ENCODE results near the gene RCAN2.

The RCAN2 gene

GRCh38 chr6:46215777-46216176 is 275.5 kb downstream of the RCAN2 start:
- no peak for DNase-seq (ENCODE audit: low read depth in 2 of 2)

DNA sequence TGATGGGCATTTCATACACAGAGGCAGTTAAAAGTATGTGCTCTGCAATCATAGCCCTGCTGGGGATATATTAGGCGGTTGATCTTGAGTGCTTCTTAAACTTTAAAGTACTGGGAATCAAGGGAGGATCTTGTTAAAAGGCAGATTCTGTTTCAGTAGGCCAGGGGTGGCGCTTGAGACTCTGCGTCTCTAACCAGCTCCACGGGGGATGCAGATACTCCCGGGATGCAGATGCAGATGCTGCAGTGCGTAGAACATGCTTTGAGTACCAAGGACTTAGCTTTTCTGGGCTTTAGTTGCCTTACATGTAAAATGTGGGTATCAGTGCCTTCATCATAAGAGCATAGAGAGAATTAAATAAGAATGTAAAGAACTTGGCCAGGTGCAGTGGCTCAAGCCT is 276.0 kb downstream of the RCAN2 start:
- no peak for DNase-seq (ENCODE audit: low read depth in 2 of 2)

DNA sequence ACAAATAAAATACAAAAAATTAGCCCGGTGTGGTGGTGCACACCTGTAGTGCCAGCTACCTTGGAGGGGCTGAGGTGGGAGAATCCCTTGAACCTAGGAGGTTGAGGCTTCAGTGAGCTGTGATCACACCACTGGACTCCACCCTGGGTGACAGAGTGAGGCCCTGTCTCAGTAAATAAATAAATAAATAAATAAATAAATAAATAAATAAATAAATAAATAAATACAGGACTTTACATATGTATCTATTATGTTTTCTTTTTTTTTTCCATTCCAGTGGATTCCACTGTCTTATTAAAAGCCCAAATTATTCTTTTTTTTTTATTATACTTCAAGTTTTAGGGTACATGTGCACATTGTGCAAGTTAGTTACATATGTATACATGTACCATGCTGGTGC is 279.3 kb downstream of the RCAN2 start:
- no peak for DNase-seq (ENCODE audit: low read depth in 2 of 2)

GRCh38 chr6:46210294-46210693 is 281.0 kb downstream of the RCAN2 start:
- no peak for DNase-seq (ENCODE audit: low read depth in 2 of 2)

DNA sequence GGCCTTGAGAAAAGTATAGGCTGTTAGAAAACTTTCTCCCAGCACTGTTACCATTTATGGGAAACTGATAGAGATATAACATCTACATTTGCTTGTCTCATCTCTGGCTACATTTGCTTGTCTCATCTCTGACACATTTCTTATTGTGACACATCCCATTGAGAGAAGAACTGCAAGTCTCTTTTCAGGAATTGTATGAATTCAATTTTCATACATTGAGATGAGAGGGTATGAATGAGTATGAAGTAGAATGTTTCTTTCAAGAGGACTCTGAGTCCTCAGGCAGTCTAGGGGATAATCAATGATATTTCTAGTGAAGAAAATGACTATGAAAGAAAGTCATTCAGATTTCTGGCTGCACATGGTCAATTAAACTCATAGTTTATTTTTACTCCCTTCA is 282.9 kb downstream of the RCAN2 start:
- no peak for DNase-seq (ENCODE audit: low read depth in 2 of 2)

DNA sequence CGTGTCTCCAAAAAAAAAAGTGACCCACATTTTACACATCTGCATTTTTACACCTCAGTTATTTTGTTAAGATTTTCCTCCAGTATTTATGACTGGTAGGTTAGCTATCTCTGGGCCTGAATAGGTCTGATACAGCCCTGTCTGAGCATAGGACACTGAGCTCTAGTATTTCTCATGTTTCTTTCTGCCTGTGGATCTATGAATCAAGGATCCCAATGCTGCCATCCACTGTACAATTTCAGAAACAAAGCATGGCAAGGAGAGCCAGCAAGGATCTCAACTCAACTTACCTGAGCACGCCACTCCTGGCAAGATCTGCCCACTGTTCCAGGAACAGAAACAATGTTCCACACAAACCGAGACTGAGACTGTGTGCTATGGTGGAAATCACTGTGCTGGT is 284.1 kb downstream of the RCAN2 start:
- no peak for DNase-seq (ENCODE audit: low read depth in 2 of 2)

GRCh38 chr6:46204880-46205650 is 286.2 kb downstream of the RCAN2 start:
- no peak for DNase-seq (ENCODE audit: low read depth in 2 of 2)

GRCh38 chr6:46203391-46204177 is 287.7 kb downstream of the RCAN2 start:
- DNase-seq (ENCODE audit: low read depth in 2 of 2): no peak

DNA sequence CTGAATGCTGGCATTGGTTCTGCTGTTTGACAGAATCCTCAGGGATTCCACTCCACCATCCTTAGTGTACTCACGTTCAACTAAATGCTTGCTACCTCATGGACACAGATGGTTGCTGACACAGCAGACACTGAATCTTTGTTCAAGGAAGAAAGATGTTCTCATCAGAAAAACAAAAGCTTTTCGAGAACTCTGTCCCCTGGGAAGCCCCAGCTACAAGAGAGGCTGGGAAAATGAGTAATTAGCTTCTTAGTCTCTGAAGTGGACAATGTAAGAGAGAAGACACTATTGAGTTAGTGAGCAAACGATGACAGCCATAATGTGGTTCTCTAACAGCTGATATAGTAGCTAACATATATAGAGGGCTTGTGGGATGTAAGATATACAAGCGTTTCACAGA is 289.5 kb downstream of the RCAN2 start:
- DNase-seq (ENCODE audit: low read depth in 2 of 2): no peak

GRCh38 chr6:46199387-46199786 is 291.9 kb downstream of the RCAN2 start:
- no peak for DNase-seq (ENCODE audit: low read depth in 2 of 2)

DNA sequence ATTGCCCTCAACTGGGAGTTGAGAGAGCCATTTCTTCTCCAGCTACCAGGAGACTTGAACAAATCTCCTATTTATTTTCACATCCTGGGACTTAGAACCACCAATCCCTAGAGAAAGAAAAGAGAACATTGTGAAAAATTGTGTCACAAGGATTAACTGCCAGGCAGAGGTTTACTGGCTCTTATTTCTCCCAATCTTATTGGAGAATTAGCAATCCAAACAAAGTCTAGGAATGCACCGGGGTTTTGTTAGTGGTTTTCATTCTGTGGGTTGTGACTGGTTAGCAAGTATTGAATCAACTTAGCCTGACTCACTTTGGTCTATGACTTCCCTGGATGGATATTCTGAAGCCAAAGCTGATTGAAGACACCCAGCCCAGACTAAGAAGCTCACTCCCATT is 299.3 kb downstream of the RCAN2 start:
- no peak for DNase-seq (ENCODE audit: low read depth in 2 of 2)

GRCh38 chr6:46190889-46191288 is 300.4 kb downstream of the RCAN2 start:
- DNase-seq (ENCODE audit: low read depth in 2 of 2): no peak

- DNase-seq (ENCODE audit: low read depth in 2 of 2): no peak
These were observed 301.5 kb downstream of the RCAN2 start for GRCh38 chr6:46189726-46190125.

GRCh38 chr6:46186583-46186982 is 304.7 kb downstream of the RCAN2 start:
- DNase-seq (ENCODE audit: low read depth in 2 of 2): no peak

GRCh38 chr6:46184114-46184513 is 307.1 kb downstream of the RCAN2 start:
- no peak for DNase-seq (ENCODE audit: low read depth in 2 of 2)

DNA sequence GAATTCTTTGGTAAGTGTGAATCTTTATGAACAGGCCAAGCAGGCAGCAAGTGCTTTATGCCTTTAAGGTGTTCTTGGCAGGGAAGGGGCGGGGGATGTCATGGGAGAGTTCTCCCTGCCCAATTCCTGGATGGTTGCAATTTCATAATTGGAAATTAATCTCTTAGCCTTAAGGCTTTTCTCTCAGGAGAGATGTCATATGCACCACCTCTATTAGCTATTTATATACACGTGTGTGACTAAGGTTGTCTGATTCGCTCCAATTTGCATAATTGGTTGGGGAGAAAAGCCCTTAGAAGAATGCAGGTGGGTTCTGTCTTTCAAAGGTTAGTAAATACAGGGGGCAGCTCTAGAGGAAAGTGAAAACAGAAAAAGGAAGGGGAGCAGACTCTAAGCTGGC is 315.3 kb downstream of the RCAN2 start:
- no peak for DNase-seq (ENCODE audit: low read depth in 2 of 2)

DNA sequence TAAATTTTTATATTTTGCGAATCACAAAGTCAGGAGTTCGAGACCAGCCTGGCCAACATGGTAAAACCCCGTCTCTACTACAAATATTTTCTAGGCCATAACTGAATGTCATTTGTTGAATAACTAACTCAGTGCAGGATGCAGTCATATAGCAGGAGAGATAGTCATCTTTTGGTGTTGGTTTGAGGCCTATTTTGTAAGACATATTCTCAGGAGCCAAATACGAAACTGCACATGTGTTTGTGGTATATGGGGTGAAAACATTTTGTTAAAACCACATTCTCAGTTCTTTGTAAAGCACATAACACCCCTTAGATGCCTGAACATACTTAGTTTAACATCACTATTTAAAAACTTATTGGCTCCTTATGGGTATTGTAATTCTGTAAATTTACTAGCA is 315.8 kb downstream of the RCAN2 start:
- DNase-seq (ENCODE audit: low read depth in 2 of 2): peak in 1 of 2 donors; percentile 1

DNA sequence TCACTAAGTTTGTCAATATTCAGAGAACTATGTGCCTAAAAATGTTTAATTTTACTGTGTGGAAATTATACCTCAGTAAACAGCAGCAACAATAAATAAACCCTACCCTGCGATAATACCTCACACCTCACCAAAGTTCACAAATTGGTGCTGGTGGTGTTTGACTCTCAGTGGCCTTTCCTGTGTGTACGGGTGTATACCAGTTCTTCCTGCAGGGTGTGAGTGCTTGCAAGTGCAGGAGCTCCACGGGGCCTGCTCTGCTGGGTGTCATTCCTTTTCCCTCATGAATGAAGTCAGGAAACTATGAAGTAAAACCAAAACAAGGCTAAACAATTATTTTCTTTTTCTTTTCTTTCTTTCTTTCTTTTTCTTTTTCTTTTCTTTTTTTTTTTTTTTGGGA is 316.3 kb downstream of the RCAN2 start:
- DNase-seq (ENCODE audit: low read depth in 2 of 2): no peak

- DNase-seq (ENCODE audit: low read depth in 2 of 2): no peak
These were observed 319.1 kb downstream of the RCAN2 start for GRCh38 chr6:46172176-46172575.

Data from stimulated activated CD8-positive, alpha-beta memory T cell treated with anti-CD3 and anti-CD28 coated beads, Interleukin-15, amount 100 ng/mL, for 48 hours (primary cell).